CD14-positive monocyte (primary cell): ENCODE measurements around the gene FOXP1. TPM values are rescaled to one million over a fixed set of nuclear protein-coding genes. Genes with fewer than 3 reads are reported as not detected.
A peak's percentile ranks its signal among the peaks of the same experiment; 100 is the strongest.

Source experiments
- DNase-seq, 3 donors: peaks; one replicate each; pipeline ENCODE4 v3.0.0-alpha.2; 2011 to 2022
- H2AFZ ChIP-seq: 2 replicates; pipeline ENCODE4 v1.6.0; 2012; ENCODE audit warnings: mild to moderate bottlenecking, low read depth, low read length, inconsistent platforms; ENCODE audit not compliant: insufficient read depth, poor library complexity, severe bottlenecking
- H3K27ac ChIP-seq, 2 donors: 1 replicate in 1 of 2; 2 replicates in 1 of 2; pipeline ENCODE4 v1.5.1; 2012 to 2013; ENCODE audit warnings: low read length in 2 of 2, control low read depth in 1 of 2, inconsistent platforms in 1 of 2, low read depth in 1 of 2, mild to moderate bottlenecking in 1 of 2
- H3K27me3 ChIP-seq, 2 donors: one replicate each; pipeline versions ENCODE4 v1.6.0 to v1.6.1; 2011 to 2013; ENCODE audit warnings: low read length in 2 of 2; ENCODE audit not compliant: control insufficient read depth in 2 of 2, insufficient read depth in 2 of 2
- H3K36me3 ChIP-seq, 2 donors: replicated peaks in 1 of 2; 1 replicate in 1 of 2; 2 replicates in 1 of 2; pipeline versions ENCODE4 v1.5.1 to v1.6.1; 2012 to 2013; ENCODE audit warnings: low read length in 2 of 2, control low read depth in 1 of 2, inconsistent platforms in 1 of 2, mild to moderate bottlenecking in 1 of 2; ENCODE audit not compliant: insufficient read depth in 2 of 2, control insufficient read depth in 1 of 2
- H3K4me1 ChIP-seq, 2 donors: 1 replicate in 1 of 2; 2 replicates in 1 of 2; pipeline versions ENCODE4 v1.5.1 to v1.6.1; 2012 to 2013; ENCODE audit warnings: low read length in 2 of 2, control low read depth in 1 of 2, inconsistent platforms in 1 of 2, mild to moderate bottlenecking in 1 of 2, moderate library complexity in 1 of 2; ENCODE audit not compliant: insufficient read depth in 2 of 2, control insufficient read depth in 1 of 2
- H3K4me2 ChIP-seq: replicated peaks from 2 replicates; pipeline ENCODE3; 2012; ENCODE audit warnings: low read length, moderate library complexity, mild to moderate bottlenecking; ENCODE audit not compliant: poor library complexity, severe bottlenecking; ENCODE audit errors: extremely low read depth
- H3K4me3 ChIP-seq, 3 experiments: fragments of 200-600 bp in 1 of 3; sonication (generic) in 1 of 3; replicated peaks in 1 of 3; 1 replicate in 2 of 3; 2 replicates in 1 of 3; pipeline ENCODE4 v1.5.1; 2011 to 2013; ENCODE audit warnings: low read length in 3 of 3, mild to moderate bottlenecking in 3 of 3, control low read depth in 2 of 3, low read depth in 2 of 3, inconsistent platforms in 1 of 3, moderate library complexity in 1 of 3
- H3K79me2 ChIP-seq: 2 replicates; pipeline ENCODE4 v1.6.0; 2012; ENCODE audit warnings: mild to moderate bottlenecking, control low read depth, inconsistent platforms, low read length, moderate library complexity; ENCODE audit not compliant: insufficient read depth
- H3K9ac ChIP-seq: 2 replicates; pipeline ENCODE4 v1.6.0; 2017; ENCODE audit warnings: low read length, mild to moderate bottlenecking; ENCODE audit not compliant: insufficient read depth, poor library complexity, severe bottlenecking
- H3K9me3 ChIP-seq, 2 donors: replicated peaks in 1 of 2; 1 replicate in 1 of 2; 2 replicates in 1 of 2; pipeline versions ENCODE4 v1.5.1 to v1.6.1; 2012 to 2013; ENCODE audit warnings: low read length in 2 of 2, control low read depth in 1 of 2; ENCODE audit not compliant: control insufficient read depth in 1 of 2, insufficient read depth in 1 of 2
- H4K20me1 ChIP-seq: 2 replicates; pipeline ENCODE4 v1.6.0; 2012; ENCODE audit warnings: mild to moderate bottlenecking, low read length, control low read depth, moderate library complexity; ENCODE audit not compliant: insufficient read depth
- H3K27ac Mint-ChIP-seq, 7 donors: one replicate each; pipeline ENCODE4 v1.8.0; 2020; ENCODE audit warnings: mild to moderate bottlenecking in 7 of 7, mixed read lengths in 7 of 7, moderate library complexity in 6 of 7, inconsistent platforms in 2 of 7
- H3K27me3 Mint-ChIP-seq, 3 donors: one replicate each; pipeline ENCODE4 v1.8.0; 2021 to 2022; ENCODE audit warnings: low read depth in 3 of 3, mild to moderate bottlenecking in 3 of 3, mixed read lengths in 3 of 3, moderate library complexity in 3 of 3, inconsistent platforms in 1 of 3
- H3K36me3 Mint-ChIP-seq, 2 donors: one replicate each; pipeline ENCODE4 v1.8.0; 2020; ENCODE audit warnings: mixed read lengths in 2 of 2, inconsistent platforms in 1 of 2, mild to moderate bottlenecking in 1 of 2
- H3K4me1 Mint-ChIP-seq: one replicate; pipeline ENCODE4 v1.8.0; 2020; ENCODE audit warnings: mild to moderate bottlenecking, mixed read lengths
- H3K4me3 Mint-ChIP-seq, 2 donors: one replicate each; pipeline ENCODE4 v1.8.0; 2020; ENCODE audit warnings: mild to moderate bottlenecking in 2 of 2, mixed read lengths in 2 of 2, moderate library complexity in 1 of 2
- H3K9me3 Mint-ChIP-seq, 7 donors: one replicate each; pipeline ENCODE4 v1.8.0; 2020 to 2022; ENCODE audit warnings: mixed read lengths in 7 of 7, mild to moderate bottlenecking in 6 of 7, moderate library complexity in 6 of 7, inconsistent platforms in 2 of 7
- CTCF ChIP-seq: fragments of 200-600 bp; IDR thresholded peaks from one replicate; pipeline ENCODE4 v1.8.0; 2022; ENCODE audit warnings: antibody characterized with exemption, mild to moderate bottlenecking
- WGBS: methylation state at CpG from one replicate; pipeline ENCODE4 v1.1.5; 2013; ENCODE audit warnings: missing lambda C conversion rate; ENCODE audit not compliant: insufficient coverage; 5-methylcytosine and 5-hydroxymethylcytosine counted together
- intact Hi-C, 2 donors: fragments of 100-400 bp; cut with micrococcal nuclease; formaldehyde crosslinking; loops; one replicate each; pipeline versions ENCODE4 v1.15.0 to v1.15.1; 2023
- polyA plus RNA-seq, 3 donors: library from polyadenylated mRNA; depleted of rRNA in 1 of 3; unstranded in 2 of 3; stranded (reverse) in 1 of 3; fragments of 300-500 nt in 2 of 3; fragments of >200 nt in 1 of 3; fragmentation: Illumina TruSeq in 2 of 3; gene quantifications; 1 replicate in 2 of 3; 2 replicates in 1 of 3; pipeline ENCODE4 v1.2.3, GENCODE V29; 2012 to 2021

FOXP1 gene
- polyA plus RNA-seq, 3 donors, result 25.7 to 42.6 (median 27.8) TPM

GRCh38 chr3:71025516-71025915 is 558.0 kb downstream of the FOXP1 start:
- Histone ChIP-seq H3K79me2 (peaks cover 6% of the 10 kb centered on the region), H3K27ac (peak overlapping the region in 1 of 2 donors; percentile 43), H3K4me2 (no peak overlapping the region)

DNA sequence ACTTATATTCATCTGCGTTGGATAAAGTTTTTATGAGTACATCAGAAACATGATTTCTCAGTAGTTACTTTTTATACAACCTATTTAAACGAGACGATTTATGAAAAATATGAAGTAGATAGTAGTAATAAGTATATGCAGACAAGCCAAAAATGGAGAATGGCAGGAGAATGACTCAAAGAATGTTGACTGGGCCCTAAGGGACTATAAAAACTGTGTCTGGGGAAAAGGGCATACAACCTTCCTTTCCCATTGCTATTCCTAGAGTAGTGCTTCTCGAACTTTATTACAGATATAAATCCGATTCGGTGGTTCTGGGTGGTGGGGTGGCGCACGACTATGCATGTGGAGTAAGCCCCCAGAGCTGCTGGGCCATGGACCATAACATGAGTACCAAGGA is 558.5 kb downstream of the FOXP1 start:
- Mint-ChIP-seq H3K27ac (peak overlapping the region in 1 of 7 donors; percentile 33), H3K4me3 (no peak overlapping the region)

More at GRCh38 chr3:71025516-71025915, 558.0 kb downstream of the FOXP1 start:
- Histone ChIP-seq H4K20me1 (peaks cover 27% of the 10 kb centered on the region), H3K9ac (no peak overlapping the region), H3K36me3 (peaks cover 0 to 16% of the 10 kb centered on the region in 2 donors), H3K4me1 (peaks cover 7 to 12% of the 10 kb centered on the region in 2 donors), H3K9me3 (no peaks in the 10 kb centered on the region), H3K27me3 (no peaks in the 10 kb centered on the region), H3K4me3 (no peak overlapping the region), H2AFZ (no peak overlapping the region)
- Mint-ChIP-seq H3K9me3 (no peaks in the 10 kb centered on the region), H3K27ac (peak overlapping the region in 2 of 7 donors; percentile 37 to 43), H3K36me3 (peaks cover 12 to 17% of the 10 kb centered on the region in 2 donors), H3K4me3 (no peak overlapping the region), H3K27me3 (peaks cover 0 to 2% (median 1%) of the 10 kb centered on the region in 3 donors), H3K4me1 (peaks cover 13% of the 10 kb centered on the region)
- no peak for DNase-seq
- intact Hi-C loops, result no loop called here
- TF ChIP-seq CTCF, result no peak
- no CpG with 5 or more reads among the region's 1 CpG for WGBS

More for the DNA sequence above, 558.5 kb downstream of the FOXP1 start:
- no peak overlapping the region for H3K4me2 ChIP-seq
- H3K4me3 ChIP-seq, result no peak overlapping the region
- H3K27me3 ChIP-seq, result no peaks in the 10 kb centered on the region
- peaks cover 0 to 11% of the 10 kb centered on the region in 2 donors for H3K36me3 ChIP-seq
- H3K4me1 Mint-ChIP-seq, result peaks cover 13% of the 10 kb centered on the region
- no peak for TF ChIP-seq CTCF
- peaks cover 7 to 12% of the 10 kb centered on the region in 2 donors for H3K4me1 ChIP-seq
- H3K9me3 ChIP-seq, result no peaks in the 10 kb centered on the region
- WGBS, result 100% methylated on average over 4 of the region's 8 CpGs
- H3K27me3 Mint-ChIP-seq, result peaks cover 0 to 2% (median 1%) of the 10 kb centered on the region in 3 donors
- H3K9ac ChIP-seq, result no peak overlapping the region
- intact Hi-C loops, result no loop called here
- peak overlapping the region in 1 of 2 donors; percentile 43 for H3K27ac ChIP-seq
- no peaks in the 10 kb centered on the region for H3K9me3 Mint-ChIP-seq
- peaks cover 5% of the 10 kb centered on the region for H3K79me2 ChIP-seq
- no peak for DNase-seq
- no peak overlapping the region for H2AFZ ChIP-seq
- peaks cover 31% of the 10 kb centered on the region for H4K20me1 ChIP-seq
- H3K36me3 Mint-ChIP-seq, result peaks cover 9 to 13% of the 10 kb centered on the region in 2 donors
